Measurements from ENCODE around the gene TTYH1. TPM values are rescaled to one million over a fixed set of nuclear protein-coding genes. Genes with fewer than 3 reads are reported as not detected.

Gene TTYH1
- total and polyA plus RNA-seq, 9 of the 15 experiments (the other 6 are each of a cell fraction or from before 2014, with no cell fraction given): 0.08 TPM; not detected in 8

DNA sequence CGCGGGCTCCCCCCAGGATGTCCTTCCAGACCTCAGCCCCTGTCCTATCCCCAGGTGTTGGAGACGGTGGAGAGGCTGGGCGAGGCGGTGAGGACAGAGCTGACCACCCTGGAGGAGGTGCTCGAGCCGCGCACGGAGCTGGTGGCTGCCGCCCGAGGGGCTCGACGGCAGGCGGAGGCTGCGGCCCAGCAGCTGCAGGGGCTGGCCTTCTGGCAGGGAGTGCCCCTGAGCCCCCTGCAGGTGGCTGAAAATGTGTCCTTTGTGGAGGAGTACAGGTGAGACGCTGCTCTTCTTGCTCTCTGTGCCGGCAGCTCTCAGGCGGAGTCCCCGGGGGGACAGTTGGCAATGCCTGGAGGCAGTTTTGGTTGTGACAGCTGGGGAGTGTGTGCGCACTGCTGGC is 6.9 kb downstream of the TTYH1 start:
- in situ Hi-C loops (cut with MboI) (no loop called here), intact Hi-C loops (cut with micrococcal nuclease) (no loop called here)
- Histone ChIP-seq H3K9me3 (replicated peaks; ENCODE audit: control insufficient read depth, insufficient read depth, low read depth, low read length) (no peaks in the 10 kb centered on the region), H4K20me1 (replicated peaks; ENCODE audit: control insufficient read depth, insufficient read depth, low read length) (peaks cover 9% of the 10 kb centered on the region; the same call in 1 of the 2 replicates), H3K27me3 (ENCODE audit: control insufficient read depth in 2 of 2, insufficient read depth in 2 of 2, low read length in 2 of 2) (peaks cover 37 to 73% of the 10 kb centered on the region in 2 experiments), H3K4me3 (no peak overlapping the region), H3K9ac (ENCODE audit: insufficient read depth in 1 of 2, low read depth in 2 of 2, low read length in 2 of 2) (no peak overlapping the region), H2AFZ (ENCODE audit: low read depth, low read length) (no peak overlapping the region), H3K4me1 (replicated peaks in 1 of 2; ENCODE audit: control insufficient read depth in 2 of 2, insufficient read depth in 2 of 2, low read length in 2 of 2) (peaks cover 0 to 32% of the 10 kb centered on the region in 2 experiments; a peak in 3 of 5 replicates), H3K9me1 (ENCODE audit: control insufficient read depth, insufficient read depth, low read length) (no peaks in the 10 kb centered on the region), H3K4me2 (ENCODE audit: insufficient read depth, low read length) (no peak overlapping the region), H3K36me3 (ENCODE audit: control insufficient read depth, insufficient read depth, low read length) (no peaks in the 10 kb centered on the region), H3K27ac (ENCODE audit: extremely low read depth, low read depth, low read length) (no peak overlapping the region), H3K79me2 (ENCODE audit: control insufficient read depth, insufficient read depth, low read length) (no peaks in the 10 kb centered on the region)
- WGBS (ENCODE audit: insufficient coverage, low coverage, missing lambda C conversion rate): 9% methylated on average over 18 of the region's 20 CpGs
- peak in 2 of 4 experiments; percentile 7 to 8 for DNase-seq (ENCODE audit: extremely low read depth in 1 of 4, low spot score in 3 of 4)
- ChIA-PET CTCF (ENCODE audit: low intra/inter-chr PET ratio) (no interaction called here), POLR2A (interaction anchor here (0.5 to 1.6 kb wide), 3 partner anchors 11 to 565 kb away, joined by 3 to 4 read pairs (median 3); no protein-coding TSS in a partner anchor)
- FAIRE-seq: no peak
- no peak; the same call in 2 of the 3 replicates for ATAC-seq
- BruUV-seq (replicated peaks): no TSS peak
- TF ChIP-seq, protein P1, sequence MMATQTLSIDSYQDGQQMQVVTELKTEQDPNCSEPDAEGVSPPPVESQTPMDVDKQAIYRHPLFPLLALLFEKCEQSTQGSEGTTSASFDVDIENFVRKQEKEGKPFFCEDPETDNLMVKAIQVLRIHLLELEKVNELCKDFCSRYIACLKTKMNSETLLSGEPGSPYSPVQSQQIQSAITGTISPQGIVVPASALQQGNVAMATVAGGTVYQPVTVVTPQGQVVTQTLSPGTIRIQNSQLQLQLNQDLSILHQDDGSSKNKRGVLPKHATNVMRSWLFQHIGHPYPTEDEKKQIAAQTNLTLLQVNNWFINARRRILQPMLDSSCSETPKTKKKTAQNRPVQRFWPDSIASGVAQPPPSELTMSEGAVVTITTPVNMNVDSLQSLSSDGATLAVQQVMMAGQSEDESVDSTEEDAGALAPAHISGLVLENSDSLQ (IDR thresholded peaks at IDR 0.05): no peak
- TF ChIP-seq RB1 (IDR thresholded peaks at IDR 0.05; ENCODE audit: low read depth): no peak
- no peak for TF ChIP-seq CXXC5 (CRISPR knock-in tag; IDR thresholded peaks at IDR 0.05)
- TF ChIP-seq, protein P2, sequence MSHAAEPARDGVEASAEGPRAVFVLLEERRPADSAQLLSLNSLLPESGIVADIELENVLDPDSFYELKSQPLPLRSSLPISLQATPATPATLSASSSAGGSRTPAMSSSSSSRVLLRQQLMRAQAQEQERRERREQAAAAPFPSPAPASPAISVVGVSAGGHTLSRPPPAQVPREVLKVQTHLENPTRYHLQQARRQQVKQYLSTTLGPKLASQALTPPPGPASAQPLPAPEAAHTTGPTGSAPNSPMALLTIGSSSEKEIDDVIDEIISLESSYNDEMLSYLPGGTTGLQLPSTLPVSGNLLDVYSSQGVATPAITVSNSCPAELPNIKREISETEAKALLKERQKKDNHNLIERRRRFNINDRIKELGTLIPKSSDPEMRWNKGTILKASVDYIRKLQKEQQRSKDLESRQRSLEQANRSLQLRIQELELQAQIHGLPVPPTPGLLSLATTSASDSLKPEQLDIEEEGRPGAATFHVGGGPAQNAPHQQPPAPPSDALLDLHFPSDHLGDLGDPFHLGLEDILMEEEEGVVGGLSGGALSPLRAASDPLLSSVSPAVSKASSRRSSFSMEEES (CRISPR knock-in tag; IDR thresholded peaks at IDR 0.05): no peak
- no peak for TF ChIP-seq NCOA6 (IDR thresholded peaks at IDR 0.05)
- no peak for TF ChIP-seq CHD1 (IDR thresholded peaks at IDR 0.05; ENCODE audit: low read length)

All from K562 (cell line).